Measurements from ENCODE around the gene SLC9A9.

DNA sequence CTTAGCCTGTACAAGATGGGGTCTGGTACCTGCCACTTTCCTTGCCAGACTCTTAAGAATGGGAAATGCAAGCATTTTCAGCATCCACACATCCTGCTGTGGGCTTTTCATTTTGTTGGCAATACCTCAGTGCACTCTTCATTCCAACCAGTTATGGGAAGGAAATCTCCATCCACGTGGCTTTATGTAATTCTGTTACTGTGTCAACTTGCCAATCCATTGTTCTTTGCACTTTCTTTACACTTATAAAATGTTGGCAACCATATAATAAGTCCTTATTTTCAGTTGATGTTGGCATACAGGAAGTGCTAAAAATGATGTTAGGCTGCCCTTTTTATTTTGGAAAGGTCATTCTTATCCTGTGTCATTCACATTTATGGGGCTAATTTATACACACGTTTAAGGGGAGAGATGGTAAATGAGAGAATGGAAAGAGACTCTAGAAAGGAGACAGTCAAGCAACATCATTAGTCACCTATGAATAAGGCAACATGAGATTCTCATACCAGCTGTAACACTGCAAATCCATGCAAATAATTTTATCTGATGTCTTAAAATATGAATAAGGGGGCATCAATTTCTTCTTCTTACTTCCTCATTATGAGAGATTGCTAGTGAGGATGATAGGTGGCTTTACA lies 490.0 kb downstream of the SLC9A9 start:
- no peak for TF ChIP-seq POLR2A (IDR thresholded peaks at IDR 0.05; ENCODE audit: low read length)
- no peak for TF ChIP-seq GATA1 (IDR thresholded peaks at IDR 0.05; ENCODE audit: low read depth, low read length)
